ENCODE measurements around the gene SLC10A3. TPM values are rescaled to one million over a fixed set of nuclear protein-coding genes. Genes with fewer than 3 reads are reported as not detected.

The SLC10A3 gene
- total and polyA plus RNA-seq, 2 donors (not counting 3 experiments of a cell fraction or from before 2014, with no cell fraction given), result 21.9 to 22.6 TPM

DNA sequence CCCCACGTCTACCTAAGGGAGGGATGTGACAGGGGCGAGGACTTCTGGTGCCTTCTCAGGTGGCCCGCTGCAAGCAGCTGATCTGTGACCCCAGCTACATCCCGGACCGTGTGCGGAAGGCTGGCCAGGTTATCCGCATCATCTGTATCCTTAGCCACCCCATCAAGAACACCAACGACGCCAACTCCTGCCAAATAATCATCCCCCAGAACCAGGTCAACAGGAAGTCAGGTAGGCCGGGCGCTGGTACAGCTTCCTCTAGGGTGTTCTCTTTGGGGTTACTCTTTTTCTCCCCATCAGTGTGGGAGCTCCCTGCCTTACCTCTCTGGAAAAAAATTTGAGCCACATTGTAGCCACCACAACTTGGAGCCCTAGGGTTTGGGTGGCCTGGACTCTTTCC lies 48.9 kb downstream of the SLC10A3 start:
- no peak overlapping the region for H3K27ac ChIP-seq (ENCODE audit: insufficient read depth, low read depth, low read length)
- no peak overlapping the region for H2AFZ ChIP-seq (ENCODE audit: low read depth, low read length)
- peaks cover 15% of the 10 kb centered on the region for H3K4me1 ChIP-seq (ENCODE audit: control insufficient read depth, extremely low read depth, insufficient read depth, low read length)
- H3K9me3 ChIP-seq (replicated peaks; ENCODE audit: control insufficient read depth, insufficient read depth, low read length), result no peaks in the 10 kb centered on the region
- POLR2A ChIA-PET, result no interaction called here
- peaks cover 4 to 25% of the 10 kb centered on the region in 2 experiments for H3K36me3 ChIP-seq (ENCODE audit: control insufficient read depth in 2 of 2, extremely low read depth in 1 of 2, insufficient read depth in 2 of 2, low read length in 2 of 2)
- no peaks in the 10 kb centered on the region for H4K20me1 ChIP-seq (replicated peaks; ENCODE audit: control insufficient read depth, extremely low read depth, insufficient read depth, low read length)
- no peaks in the 10 kb centered on the region for H3K9me1 ChIP-seq (replicated peaks; ENCODE audit: control insufficient read depth, extremely low read depth, insufficient read depth, low read length)
- no peak overlapping the region for H3K4me3 ChIP-seq (replicated peaks in 1 of 3; ENCODE audit: insufficient read depth in 1 of 3, low read depth in 1 of 3, low read length in 3 of 3)
- BruUV-seq (replicated peaks), result no TSS peak
- H3K79me2 ChIP-seq (ENCODE audit: control insufficient read depth, insufficient read depth, low read length), result peaks cover 64% of the 10 kb centered on the region
- dilution Hi-C loops (cut with MboI; ENCODE audit: extremely low pct_ligation_motif_present, low sequenced_read_pairs), result no loop called here
- H3K9ac ChIP-seq (replicated peaks; ENCODE audit: extremely low read depth, insufficient read depth, low read length), result no peak overlapping the region
- no peak for DNase-seq (ENCODE audit: low read depth, low spot score)
- no peak for TF ChIP-seq POLR2AphosphoS5 (IDR thresholded peaks at IDR 0.05; ENCODE audit: insufficient read depth, low read depth, low read length)
- TF ChIP-seq, protein P1, sequence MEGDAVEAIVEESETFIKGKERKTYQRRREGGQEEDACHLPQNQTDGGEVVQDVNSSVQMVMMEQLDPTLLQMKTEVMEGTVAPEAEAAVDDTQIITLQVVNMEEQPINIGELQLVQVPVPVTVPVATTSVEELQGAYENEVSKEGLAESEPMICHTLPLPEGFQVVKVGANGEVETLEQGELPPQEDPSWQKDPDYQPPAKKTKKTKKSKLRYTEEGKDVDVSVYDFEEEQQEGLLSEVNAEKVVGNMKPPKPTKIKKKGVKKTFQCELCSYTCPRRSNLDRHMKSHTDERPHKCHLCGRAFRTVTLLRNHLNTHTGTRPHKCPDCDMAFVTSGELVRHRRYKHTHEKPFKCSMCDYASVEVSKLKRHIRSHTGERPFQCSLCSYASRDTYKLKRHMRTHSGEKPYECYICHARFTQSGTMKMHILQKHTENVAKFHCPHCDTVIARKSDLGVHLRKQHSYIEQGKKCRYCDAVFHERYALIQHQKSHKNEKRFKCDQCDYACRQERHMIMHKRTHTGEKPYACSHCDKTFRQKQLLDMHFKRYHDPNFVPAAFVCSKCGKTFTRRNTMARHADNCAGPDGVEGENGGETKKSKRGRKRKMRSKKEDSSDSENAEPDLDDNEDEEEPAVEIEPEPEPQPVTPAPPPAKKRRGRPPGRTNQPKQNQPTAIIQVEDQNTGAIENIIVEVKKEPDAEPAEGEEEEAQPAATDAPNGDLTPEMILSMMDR (IDR thresholded peaks at IDR 0.05; ENCODE audit: extremely low read depth in 1 of 2, insufficient read depth in 1 of 2, low read depth in 1 of 2, low read length in 2 of 2), result no peak
- no peak for TF ChIP-seq EZH2 (IDR thresholded peaks at IDR 0.05; ENCODE audit: borderline replicate concordance, low read depth, low read length, severe bottlenecking)
- TF ChIP-seq GATA2 (IDR thresholded peaks at IDR 0.05; ENCODE audit: insufficient read depth, insufficient read length, low read depth, low read length), result no peak
- TF ChIP-seq, protein P2, sequence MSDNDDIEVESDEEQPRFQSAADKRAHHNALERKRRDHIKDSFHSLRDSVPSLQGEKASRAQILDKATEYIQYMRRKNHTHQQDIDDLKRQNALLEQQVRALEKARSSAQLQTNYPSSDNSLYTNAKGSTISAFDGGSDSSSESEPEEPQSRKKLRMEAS (IDR thresholded peaks at IDR 0.05; ENCODE audit: insufficient read depth, insufficient read length), result no peak
- no peak for TF ChIP-seq POLR2A (IDR thresholded peaks at IDR 0.05; ENCODE audit: low read depth, low read length)
- no peak for TF ChIP-seq MYC (IDR thresholded peaks at IDR 0.05; ENCODE audit: low read depth, low read length)
- TF ChIP-seq JUN (IDR thresholded peaks at IDR 0.05; ENCODE audit: borderline replicate concordance, insufficient read depth, insufficient read length, low read depth), result no peak
- no peak for TF ChIP-seq FOS (IDR thresholded peaks at IDR 0.05; ENCODE audit: borderline replicate concordance, insufficient read depth, low read length)
- CTCF ChIA-PET, result interaction anchor here (1.4 kb wide), 1 partner anchor 14 kb away, joined by 3 read pairs; no protein-coding TSS in a partner anchor
- FAIRE-seq, result no peak
- no peak overlapping the region for H3K4me2 ChIP-seq (ENCODE audit: insufficient read depth, low read length)
- intact Hi-C loops (cut with micrococcal nuclease), result loop anchor here (5.0 kb wide), 2 partner anchors 34 to 36 kb away; partner anchors contain the start of genes DNASE1L1 and LAGE3
- no peaks in the 10 kb centered on the region for H3K27me3 ChIP-seq (ENCODE audit: control insufficient read depth in 2 of 2, insufficient read depth in 2 of 2, low read length in 2 of 2)
